PC-9 (cell line): ENCODE measurements around the gene AXIN2.

Source experiments
- EZH2 ChIP-seq: fragments of 200-600 bp; sonication (generic); IDR thresholded peaks from 2 replicates; pipeline ENCODE4 v1.8.0; 2017; ENCODE audit warnings: antibody characterized with exemption, low read depth
- TF ChIP-seq, protein P1 (sequence below): fragments of 200-600 bp; sonication (generic); conservative IDR thresholded peaks from 2 replicates; pipeline ENCODE4 v1.6.1; 2017; ENCODE audit warnings: mixed run types, antibody characterized with exemption, mild to moderate bottlenecking, moderate library complexity

DNA sequence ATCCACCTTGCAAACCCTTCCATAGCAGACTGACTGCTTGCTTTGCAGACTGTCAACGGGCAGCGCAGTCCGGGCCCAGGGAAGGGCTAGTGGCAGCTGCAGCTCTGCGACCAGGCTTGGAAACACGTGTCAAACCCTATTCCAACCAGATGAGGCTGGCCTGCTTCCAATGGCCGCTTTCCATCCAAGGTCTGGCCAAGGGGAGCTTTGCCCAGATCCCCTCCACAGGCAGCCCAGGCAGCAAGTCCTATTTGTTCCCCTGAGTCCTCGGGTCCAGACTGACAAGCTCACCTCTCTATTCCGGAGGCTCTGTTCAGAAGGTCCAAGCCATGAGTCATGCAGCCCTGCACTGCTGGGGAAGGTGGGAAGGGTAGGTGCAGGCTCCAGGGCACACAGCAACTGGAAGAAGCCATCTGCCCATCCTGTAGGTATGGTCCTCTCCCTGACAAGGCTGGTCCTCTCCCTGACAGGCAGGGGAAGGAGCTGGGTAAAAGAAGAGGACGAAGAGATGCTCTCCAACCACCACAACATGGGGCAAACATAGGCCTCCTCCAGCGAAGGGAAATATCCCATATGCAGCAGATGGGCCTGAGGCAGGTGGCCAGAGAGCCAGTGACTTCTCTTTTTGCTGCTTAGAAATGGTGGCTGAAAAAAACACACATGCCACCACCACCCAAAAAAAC, 22.6 kb upstream of the AXIN2 start:
- no peak for TF ChIP-seq EZH2
- TF ChIP-seq, protein P1, sequence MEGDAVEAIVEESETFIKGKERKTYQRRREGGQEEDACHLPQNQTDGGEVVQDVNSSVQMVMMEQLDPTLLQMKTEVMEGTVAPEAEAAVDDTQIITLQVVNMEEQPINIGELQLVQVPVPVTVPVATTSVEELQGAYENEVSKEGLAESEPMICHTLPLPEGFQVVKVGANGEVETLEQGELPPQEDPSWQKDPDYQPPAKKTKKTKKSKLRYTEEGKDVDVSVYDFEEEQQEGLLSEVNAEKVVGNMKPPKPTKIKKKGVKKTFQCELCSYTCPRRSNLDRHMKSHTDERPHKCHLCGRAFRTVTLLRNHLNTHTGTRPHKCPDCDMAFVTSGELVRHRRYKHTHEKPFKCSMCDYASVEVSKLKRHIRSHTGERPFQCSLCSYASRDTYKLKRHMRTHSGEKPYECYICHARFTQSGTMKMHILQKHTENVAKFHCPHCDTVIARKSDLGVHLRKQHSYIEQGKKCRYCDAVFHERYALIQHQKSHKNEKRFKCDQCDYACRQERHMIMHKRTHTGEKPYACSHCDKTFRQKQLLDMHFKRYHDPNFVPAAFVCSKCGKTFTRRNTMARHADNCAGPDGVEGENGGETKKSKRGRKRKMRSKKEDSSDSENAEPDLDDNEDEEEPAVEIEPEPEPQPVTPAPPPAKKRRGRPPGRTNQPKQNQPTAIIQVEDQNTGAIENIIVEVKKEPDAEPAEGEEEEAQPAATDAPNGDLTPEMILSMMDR, result no peak
